Measurements from ENCODE around the gene RPL35. TPM values are rescaled to one million over a fixed set of nuclear protein-coding genes. Genes with fewer than 3 reads are reported as not detected.

RPL35 gene
- total RNA-seq, 1 donor from 2014 or later: 794 TPM

- Histone ChIP-seq H3K27me3 (no peaks in the 10 kb centered on the region), H3K36me3 (peaks cover 20% of the 10 kb centered on the region), H3K9me3 (no peaks in the 10 kb centered on the region), H3K27ac (peak overlapping the region; percentile 94), H3K4me3 (peak overlapping the region; percentile 80), H3K4me1 (peaks cover 45% of the 10 kb centered on the region)
- intact Hi-C loops (cut with DNase I): no loop called here
- DNase-seq (peak; percentile 81), ATAC-seq (peak; percentile 8)
- TF ChIP-seq, protein P1, sequence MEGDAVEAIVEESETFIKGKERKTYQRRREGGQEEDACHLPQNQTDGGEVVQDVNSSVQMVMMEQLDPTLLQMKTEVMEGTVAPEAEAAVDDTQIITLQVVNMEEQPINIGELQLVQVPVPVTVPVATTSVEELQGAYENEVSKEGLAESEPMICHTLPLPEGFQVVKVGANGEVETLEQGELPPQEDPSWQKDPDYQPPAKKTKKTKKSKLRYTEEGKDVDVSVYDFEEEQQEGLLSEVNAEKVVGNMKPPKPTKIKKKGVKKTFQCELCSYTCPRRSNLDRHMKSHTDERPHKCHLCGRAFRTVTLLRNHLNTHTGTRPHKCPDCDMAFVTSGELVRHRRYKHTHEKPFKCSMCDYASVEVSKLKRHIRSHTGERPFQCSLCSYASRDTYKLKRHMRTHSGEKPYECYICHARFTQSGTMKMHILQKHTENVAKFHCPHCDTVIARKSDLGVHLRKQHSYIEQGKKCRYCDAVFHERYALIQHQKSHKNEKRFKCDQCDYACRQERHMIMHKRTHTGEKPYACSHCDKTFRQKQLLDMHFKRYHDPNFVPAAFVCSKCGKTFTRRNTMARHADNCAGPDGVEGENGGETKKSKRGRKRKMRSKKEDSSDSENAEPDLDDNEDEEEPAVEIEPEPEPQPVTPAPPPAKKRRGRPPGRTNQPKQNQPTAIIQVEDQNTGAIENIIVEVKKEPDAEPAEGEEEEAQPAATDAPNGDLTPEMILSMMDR (IDR thresholded peaks at IDR 0.05): no peak
These were observed 8.3 kb upstream of the RPL35 start for GRCh38 chr9:124869986-124870560.

DNA sequence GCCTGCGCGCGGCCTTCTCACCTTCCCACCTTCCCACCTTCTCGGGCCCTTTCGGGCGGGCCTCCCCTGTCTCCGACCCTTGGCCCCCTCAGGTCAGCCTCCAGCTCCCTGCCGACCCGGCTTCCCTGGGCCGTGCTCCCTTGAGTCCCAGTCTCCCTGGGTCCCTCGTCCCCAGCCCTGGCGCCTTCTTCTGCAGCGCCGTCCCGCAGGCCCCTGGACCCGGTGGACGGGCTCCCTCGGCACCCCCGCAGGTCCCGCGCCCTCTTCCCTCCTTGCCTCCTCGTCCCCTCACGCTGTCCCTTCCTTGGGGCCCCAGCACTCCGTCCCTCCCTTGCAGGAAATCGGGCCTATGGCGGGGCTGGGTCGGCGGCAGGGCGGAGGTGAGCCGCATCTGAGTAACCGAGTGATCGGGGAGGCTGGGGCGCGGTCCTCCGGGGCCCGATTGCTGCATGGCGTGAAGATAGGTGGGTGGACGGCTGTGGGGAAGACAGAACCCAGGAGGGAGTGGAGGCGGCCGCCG is 7.8 kb upstream of the RPL35 start:
- ATAC-seq (peak; percentile 27), DNase-seq (no peak)
- Histone ChIP-seq H3K4me3 (peak overlapping the region; percentile 80), H3K9me3 (no peaks in the 10 kb centered on the region), H3K36me3 (peaks cover 15% of the 10 kb centered on the region), H3K4me1 (peaks cover 45% of the 10 kb centered on the region), H3K27ac (peak overlapping the region; percentile 94), H3K27me3 (no peaks in the 10 kb centered on the region)
- intact Hi-C loops (cut with DNase I): no loop called here
- TF ChIP-seq, protein P1 (IDR thresholded peaks at IDR 0.05): no peak

GRCh38 chr9:124868511-124869465 is 7.0 kb upstream of the RPL35 start:
- peak overlapping the region; percentile 94 for H3K27ac ChIP-seq
- peak overlapping the region; percentile 80 for H3K4me3 ChIP-seq
- peaks cover 43% of the 10 kb centered on the region for H3K4me1 ChIP-seq
- intact Hi-C loops (cut with DNase I): no loop called here
- DNase-seq (peak; percentile 96), ATAC-seq (peak; percentile 95)
- peaks cover 7% of the 10 kb centered on the region for H3K36me3 ChIP-seq
- H3K9me3 ChIP-seq: no peaks in the 10 kb centered on the region
- TF ChIP-seq, protein P1 (IDR thresholded peaks at IDR 0.05): no peak
- no peaks in the 10 kb centered on the region for H3K27me3 ChIP-seq

- peaks cover 36% of the 10 kb centered on the region for H3K4me1 ChIP-seq
- TF ChIP-seq, protein P1 (IDR thresholded peaks at IDR 0.05): no peak
- no peaks in the 10 kb centered on the region for H3K27me3 ChIP-seq
- ATAC-seq (peak; percentile 20), DNase-seq (no peak)
- intact Hi-C loops (cut with DNase I): no loop called here
- H3K9me3 ChIP-seq: no peaks in the 10 kb centered on the region
- peak overlapping the region; percentile 93 for H3K27ac ChIP-seq
- H3K36me3 ChIP-seq: peaks cover 25% of the 10 kb centered on the region
- H3K4me3 ChIP-seq: peak overlapping the region; percentile 94
These were observed 1.7 kb upstream of the RPL35 start for GRCh38 chr9:124863371-124863871.

DNA sequence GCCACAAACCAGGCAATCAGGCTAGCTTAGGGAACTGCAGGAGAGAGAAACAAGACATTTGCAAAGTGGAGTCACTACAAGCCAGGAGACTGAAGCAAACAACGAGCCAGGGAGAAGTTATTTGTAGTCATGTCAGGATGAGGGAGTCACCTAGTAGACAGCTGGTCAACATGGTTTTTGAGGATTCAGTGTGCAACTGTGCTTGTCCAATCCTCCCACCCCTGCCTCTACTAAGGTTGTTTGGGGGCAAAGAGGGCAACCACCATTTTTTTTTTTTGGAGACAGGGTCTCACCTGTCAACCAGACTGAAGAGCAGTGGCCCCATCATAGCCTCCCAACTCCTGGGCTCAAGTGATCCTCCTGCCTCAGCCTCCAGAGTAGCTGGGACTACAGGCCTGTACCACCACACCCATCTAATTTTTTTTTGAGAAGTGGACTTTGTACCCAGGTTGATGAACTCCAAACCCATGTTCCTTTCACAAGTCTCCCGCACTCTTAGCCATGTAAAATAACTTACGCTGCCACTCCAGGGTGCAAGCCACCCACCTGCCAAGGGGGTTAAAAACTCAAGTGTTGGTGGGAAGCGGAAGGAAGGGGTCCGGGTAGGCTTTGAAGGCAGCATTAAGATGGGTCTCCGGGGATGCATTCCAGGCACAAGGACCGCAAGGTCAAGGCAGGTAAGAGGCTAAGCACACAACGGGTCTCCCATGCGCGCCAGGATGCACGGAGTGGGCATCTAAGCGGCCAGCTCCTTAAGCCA is 995 bp downstream of the RPL35 start:
- DNase-seq (no peak), ATAC-seq (no peak)
- intact Hi-C loops (cut with DNase I): no loop called here
- peak overlapping the region; percentile 93 for H3K27ac ChIP-seq
- no peaks in the 10 kb centered on the region for H3K9me3 ChIP-seq
- TF ChIP-seq, protein P1 (IDR thresholded peaks at IDR 0.05): no peak
- no peaks in the 10 kb centered on the region for H3K27me3 ChIP-seq
- H3K4me1 ChIP-seq: peaks cover 30% of the 10 kb centered on the region
- peaks cover 46% of the 10 kb centered on the region for H3K36me3 ChIP-seq
- H3K4me3 ChIP-seq: peak overlapping the region; percentile 94
